IMR-90 (cell line): ENCODE results near the gene STUB1. TPM values are rescaled to one million over a fixed set of nuclear protein-coding genes. Genes with fewer than 3 reads are reported as not detected.

ENCODE experiments used
- ATAC-seq: fragments of 200-7000 bp; cut with Tn5 transposase; 2 replicates; pipeline ENCODE4 v1.9.1; 2020; ENCODE audit warnings: low read depth, mild to moderate bottlenecking, moderate library complexity
- BruUV-seq: library from RNA; stranded (reverse); fragments of 400-500 nt; replicated peaks from 2 replicates; lab custom pipeline; 2021; lab: Mats Ljungman, UMichigan
- CTCF ChIA-PET: fragments of 300-600 bp; formaldehyde crosslinking; extraction: SDS; loops from one replicate; lab custom pipeline; 2021; ENCODE audit warnings: antibody characterized with exemption; lab: Yijun Ruan, JAX
- POLR2A ChIA-PET: fragments of 300-600 bp; sonication (Branson Sonifier 250); formaldehyde crosslinking; loops from one replicate; lab custom pipeline; 2022; ENCODE audit warnings: antibody characterized with exemption; ENCODE audit not compliant: unreplicated experiment; lab: Charles Lee
- DNase-seq: peaks from one replicate; pipeline ENCODE4 v3.0.0; 2013
- H2AFZ ChIP-seq: replicated peaks from 2 replicates; pipeline ENCODE3; 2013; ENCODE audit warnings: low read length, mild to moderate bottlenecking; ENCODE audit not compliant: poor library complexity
- H2AK5ac ChIP-seq: 2 replicates; pipeline ENCODE4 v1.6.1; 2013; ENCODE audit warnings: low read depth, low read length, inconsistent platforms
- H2AK9ac ChIP-seq: replicated peaks from 2 replicates; pipeline ENCODE3; 2013; ENCODE audit warnings: mild to moderate bottlenecking, low read depth, low read length, moderate library complexity; ENCODE audit not compliant: poor library complexity
- H2BK120ac ChIP-seq: 2 replicates; pipeline ENCODE4 v1.6.1; 2013; ENCODE audit warnings: low read depth, low read length, inconsistent platforms
- H2BK15ac ChIP-seq: 3 replicates; pipeline ENCODE4 v1.6.1; 2013; ENCODE audit warnings: low read depth, low read length, inconsistent platforms
- H2BK20ac ChIP-seq: 2 replicates; pipeline ENCODE4 v1.6.1; 2013; ENCODE audit warnings: low read depth, mild to moderate bottlenecking, inconsistent platforms, low read length, moderate library complexity
- H2BK5ac ChIP-seq: 2 replicates; pipeline ENCODE4 v1.6.1; 2013; ENCODE audit warnings: mild to moderate bottlenecking, low read depth, low read length, inconsistent platforms; ENCODE audit not compliant: poor library complexity, severe bottlenecking
- H3K14ac ChIP-seq: replicated peaks from 2 replicates; pipeline ENCODE4 v1.6.1; 2013; ENCODE audit warnings: low read depth, low read length, inconsistent platforms
- H3K18ac ChIP-seq: 2 replicates; pipeline ENCODE4 v1.6.1; 2013; ENCODE audit warnings: low read depth, low read length, control low read depth
- H3K23ac ChIP-seq: 2 replicates; pipeline ENCODE4 v1.6.1; 2013; ENCODE audit warnings: low read depth, low read length, inconsistent platforms
- H3K27ac ChIP-seq: 2 replicates; pipeline ENCODE4 v1.5.1; 2013; ENCODE audit warnings: mild to moderate bottlenecking, control low read depth, low read length; ENCODE audit not compliant: insufficient read depth
- H3K27me3 ChIP-seq: 2 replicates; pipeline ENCODE4 v1.6.1; 2013; ENCODE audit warnings: low read length; ENCODE audit not compliant: control insufficient read depth, insufficient read depth
- H3K36me3 ChIP-seq: 2 replicates; pipeline ENCODE4 v1.6.1; 2013; ENCODE audit warnings: low read length, mixed read lengths; ENCODE audit not compliant: control insufficient read depth, insufficient read depth
- H3K4ac ChIP-seq: 2 replicates; pipeline ENCODE4 v1.6.1; 2013; ENCODE audit warnings: low read depth, low read length, inconsistent platforms
- H3K4me1 ChIP-seq: 2 replicates; pipeline ENCODE4 v1.6.1; 2013; ENCODE audit warnings: low read length, mixed read lengths; ENCODE audit not compliant: control insufficient read depth, insufficient read depth
- H3K4me2 ChIP-seq: 2 replicates; pipeline ENCODE4 v1.6.1; 2013; ENCODE audit warnings: low read depth, mild to moderate bottlenecking, control low read depth, low read length, moderate library complexity
- H3K4me3 ChIP-seq: 2 replicates; pipeline ENCODE4 v1.5.1; 2013; ENCODE audit warnings: low read depth, mild to moderate bottlenecking, control low read depth, low read length, moderate library complexity; ENCODE audit not compliant: insufficient read depth
- H3K56ac ChIP-seq: 2 replicates; pipeline ENCODE4 v1.6.1; 2013; ENCODE audit warnings: low read length, inconsistent platforms; ENCODE audit not compliant: insufficient read depth; ENCODE audit errors: extremely low read depth
- H3K79me1 ChIP-seq, 2 experiments: 2 replicates each; pipeline ENCODE4 v1.6.1; 2013; ENCODE audit warnings: low read length in 2 of 2, inconsistent platforms in 1 of 2, low read depth in 1 of 2
- H3K9ac ChIP-seq: 2 replicates; pipeline ENCODE4 v1.6.1; 2013; ENCODE audit warnings: low read depth, low read length, control low read depth
- H3K9me1 ChIP-seq: 2 replicates; pipeline ENCODE4 v1.6.1; 2013; ENCODE audit warnings: low read length, inconsistent platforms; ENCODE audit not compliant: insufficient read depth
- H3K9me3 ChIP-seq: 2 replicates; pipeline ENCODE4 v1.6.1; 2013; ENCODE audit warnings: low read length; ENCODE audit not compliant: control insufficient read depth, insufficient read depth
- H4K20me1 ChIP-seq: 2 replicates; pipeline ENCODE4 v1.6.1; 2013; ENCODE audit warnings: low read length, inconsistent platforms; ENCODE audit not compliant: insufficient read depth
- H4K5ac ChIP-seq: 2 replicates; pipeline ENCODE4 v1.6.1; 2013; ENCODE audit warnings: mild to moderate bottlenecking, low read depth, low read length, control low read depth
- H4K8ac ChIP-seq, 2 experiments: 2 replicates each; pipeline ENCODE4 v1.6.1; 2013; ENCODE audit warnings: low read depth in 2 of 2, low read length in 2 of 2, control low read depth in 1 of 2, inconsistent platforms in 1 of 2
- H4K91ac ChIP-seq: 2 replicates; pipeline ENCODE4 v1.6.1; 2013; ENCODE audit warnings: low read depth, low read length, inconsistent platforms; ENCODE audit not compliant: insufficient read depth
- BHLHE40 ChIP-seq: fragments of 150-350 bp; IDR thresholded peaks from 2 replicates; pipeline ENCODE4 v1.6.1; 2016; ENCODE audit warnings: mild to moderate bottlenecking, low read depth, low read length
- CEBPB ChIP-seq: IDR thresholded peaks from 2 replicates; pipeline ENCODE4 v1.6.1; 2012; ENCODE audit warnings: low read depth, low read length, improper control_type of control experiment
- CHD1 ChIP-seq: IDR thresholded peaks from 2 replicates; pipeline ENCODE4 v1.6.1; 2012; ENCODE audit warnings: low read depth, low read length, improper control_type of control experiment
- ELK1 ChIP-seq: fragments of 150-350 bp; IDR thresholded peaks from 2 replicates; pipeline ENCODE4 v1.6.1; 2016; ENCODE audit warnings: low read depth, mild to moderate bottlenecking, low read length, moderate library complexity, borderline replicate concordance
- FOS ChIP-seq: fragments of 150-350 bp; IDR thresholded peaks from 2 replicates; pipeline ENCODE4 v1.6.1; 2016; ENCODE audit warnings: low read depth, low read length
- MAZ ChIP-seq: IDR thresholded peaks from 2 replicates; pipeline ENCODE4 v1.6.1; 2012; ENCODE audit warnings: low read depth, mild to moderate bottlenecking, low read length, improper control_type of control experiment, moderate library complexity, borderline replicate concordance
- MXI1 ChIP-seq: IDR thresholded peaks from 2 replicates; pipeline ENCODE4 v1.6.1; 2012; ENCODE audit warnings: low read depth, mild to moderate bottlenecking, low read length, moderate library complexity, borderline replicate concordance
- NFE2L2 ChIP-seq: fragments of 150-350 bp; IDR thresholded peaks from 2 replicates; pipeline ENCODE4 v1.6.1; 2016; ENCODE audit warnings: low read depth, mild to moderate bottlenecking, low read length
- POLR2A ChIP-seq: IDR thresholded peaks from 2 replicates; pipeline ENCODE4 v1.6.1; 2012; ENCODE audit warnings: mild to moderate bottlenecking, low read depth, low read length
- RAD21 ChIP-seq: IDR thresholded peaks from 2 replicates; pipeline ENCODE4 v1.6.1; 2012; ENCODE audit warnings: low read length, improper control_type of control experiment
- RCOR1 ChIP-seq: IDR thresholded peaks from 2 replicates; pipeline ENCODE4 v1.6.1; 2012; ENCODE audit warnings: mild to moderate bottlenecking, low read length, improper control_type of control experiment; ENCODE audit not compliant: insufficient replicate concordance
- RFX5 ChIP-seq: IDR thresholded peaks from 2 replicates; pipeline ENCODE4 v1.8.0; 2012; ENCODE audit warnings: low read depth, mild to moderate bottlenecking, low read length, moderate library complexity
- SMC3 ChIP-seq: fragments of 150-350 bp; IDR thresholded peaks from 2 replicates; pipeline ENCODE4 v1.6.1; 2016; ENCODE audit warnings: low read depth, mild to moderate bottlenecking, antibody characterized with exemption, low read length, moderate library complexity
- WGBS, 2 experiments: methylation state at CpG; one replicate each; pipeline versions ENCODE4 v1.1.5 to v1.1.7; 2013; ENCODE audit warnings: missing lambda C conversion rate in 2 of 2; ENCODE audit not compliant: insufficient read length in 1 of 2; ENCODE audit errors: extremely low coverage in 2 of 2; 5-methylcytosine and 5-hydroxymethylcytosine counted together
- dilution Hi-C: fragments of 300-500 bp; cut with HindIII; formaldehyde crosslinking; loops from one replicate; pipeline ENCODE4 v1.14.3; 2018; ENCODE audit warnings: low sequenced_read_pairs; ENCODE audit not compliant: unreplicated experiment
- in situ Hi-C: fragments of 300-500 bp; cut with MboI; formaldehyde crosslinking; loops from 3 replicates; pipeline ENCODE4 v1.14.3; 2019; ENCODE audit warnings: low sequenced_read_pairs, inconsistent platforms, mixed read lengths
- intact Hi-C: fragments of 100-400 bp; cut with micrococcal nuclease; formaldehyde crosslinking; loops from 2 replicates; pipeline ENCODE4 v1.10.0; 2022
- polyA plus RNA-seq, 3 experiments: library from polyadenylated mRNA; depleted of rRNA; stranded (reverse); fragments of >200 nt; gene quantifications; 2 replicates each; pipeline ENCODE4 v1.2.3, GENCODE V29; 2012; ENCODE audit warnings: low replicate concordance in 1 of 3
- total RNA-seq: library from RNA; depleted of rRNA; stranded (reverse); fragments of >200 nt; gene quantifications from 2 replicates; pipeline ENCODE4 v1.2.3, GENCODE V29; 2012
- TF ChIP-seq, protein P1 (sequence below): fragments of 150-350 bp; IDR thresholded peaks from 2 replicates; pipeline ENCODE4 v1.6.1; 2017; ENCODE audit warnings: mild to moderate bottlenecking, antibody characterized with exemption, low read length, low read depth
- TF ChIP-seq, protein P2 (sequence below): conservative IDR thresholded peaks from 2 replicates; pipeline ENCODE4 v1.5.1; 2012; ENCODE audit warnings: mild to moderate bottlenecking, low read depth, low read length, improper control_type of control experiment

The STUB1 gene
- total and polyA plus RNA-seq, 2 of the 4 experiments (the other 2 are of a cell fraction), result 183 to 186 TPM

GRCh38 chr16:725463-726187 lies 45.4 kb downstream of the STUB1 start:
- no peak overlapping the region for H3K56ac ChIP-seq
- no peak overlapping the region for H4K5ac ChIP-seq
- peaks cover 2% of the 10 kb centered on the region; the same call in 1 of the 2 replicates for H3K9me1 ChIP-seq
- H2AK9ac ChIP-seq, result peak overlapping the region; percentile 93
- no peak overlapping the region for H4K8ac ChIP-seq
- no peak overlapping the region for H2AK5ac ChIP-seq
- peaks cover 0 to 5% of the 10 kb centered on the region in 2 experiments; a peak in 1 of 4 replicates for H3K79me1 ChIP-seq
- H3K18ac ChIP-seq, result no peak overlapping the region
- no peak overlapping the region for H3K27ac ChIP-seq
- BruUV-seq, result no TSS peak
- H2BK120ac ChIP-seq, result no peak overlapping the region
- H2AFZ ChIP-seq, result no peak overlapping the region
- H4K91ac ChIP-seq, result no peak overlapping the region
- peaks cover 3% of the 10 kb centered on the region; the same call in 1 of the 2 replicates for H3K36me3 ChIP-seq
- peaks cover 4% of the 10 kb centered on the region for H4K20me1 ChIP-seq
- 86% methylated on average over 15 of the region's 23 CpGs; no CpG with 5 or more reads in 1 of the 2 experiments for WGBS, 2 experiments
- DNase-seq (no peak), ATAC-seq (no peak)
- no peaks in the 10 kb centered on the region for H3K9me3 ChIP-seq
- no peak overlapping the region for H3K14ac ChIP-seq
- no peak overlapping the region for H3K4ac ChIP-seq
- POLR2A ChIA-PET, result no interaction called here
- no peak overlapping the region for H3K4me3 ChIP-seq
- in situ Hi-C loops (no loop called here), dilution Hi-C loops (no loop called here), intact Hi-C loops (loop anchor here (5.0 kb wide), 1 partner anchor 62 kb away; the partner anchor contains the start of genes CHTF18 and RPUSD1)
- no peak overlapping the region for H2BK5ac ChIP-seq
- H2BK20ac ChIP-seq, result no peak overlapping the region
- no peak overlapping the region for H3K9ac ChIP-seq
- no peak overlapping the region for H3K23ac ChIP-seq
- CTCF ChIA-PET, result no interaction called here
- H2BK15ac ChIP-seq, result no peak overlapping the region
- H3K4me2 ChIP-seq, result no peak overlapping the region
- H3K27me3 ChIP-seq, result no peaks in the 10 kb centered on the region
- H3K4me1 ChIP-seq, result peaks cover 12% of the 10 kb centered on the region
- TF ChIP-seq FOS (no peak), MXI1 (no peak), ELK1 (no peak), POLR2A (no peak), RCOR1 (no peak), RFX5 (no peak), BHLHE40 (no peak), RAD21 (no peak), CEBPB (no peak), MAZ (no peak), CHD1 (no peak), NFE2L2 (no peak), SMC3 (no peak)
- TF ChIP-seq, protein P1, sequence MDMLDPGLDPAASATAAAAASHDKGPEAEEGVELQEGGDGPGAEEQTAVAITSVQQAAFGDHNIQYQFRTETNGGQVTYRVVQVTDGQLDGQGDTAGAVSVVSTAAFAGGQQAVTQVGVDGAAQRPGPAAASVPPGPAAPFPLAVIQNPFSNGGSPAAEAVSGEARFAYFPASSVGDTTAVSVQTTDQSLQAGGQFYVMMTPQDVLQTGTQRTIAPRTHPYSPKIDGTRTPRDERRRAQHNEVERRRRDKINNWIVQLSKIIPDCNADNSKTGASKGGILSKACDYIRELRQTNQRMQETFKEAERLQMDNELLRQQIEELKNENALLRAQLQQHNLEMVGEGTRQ, result no peak
- TF ChIP-seq, protein P2, sequence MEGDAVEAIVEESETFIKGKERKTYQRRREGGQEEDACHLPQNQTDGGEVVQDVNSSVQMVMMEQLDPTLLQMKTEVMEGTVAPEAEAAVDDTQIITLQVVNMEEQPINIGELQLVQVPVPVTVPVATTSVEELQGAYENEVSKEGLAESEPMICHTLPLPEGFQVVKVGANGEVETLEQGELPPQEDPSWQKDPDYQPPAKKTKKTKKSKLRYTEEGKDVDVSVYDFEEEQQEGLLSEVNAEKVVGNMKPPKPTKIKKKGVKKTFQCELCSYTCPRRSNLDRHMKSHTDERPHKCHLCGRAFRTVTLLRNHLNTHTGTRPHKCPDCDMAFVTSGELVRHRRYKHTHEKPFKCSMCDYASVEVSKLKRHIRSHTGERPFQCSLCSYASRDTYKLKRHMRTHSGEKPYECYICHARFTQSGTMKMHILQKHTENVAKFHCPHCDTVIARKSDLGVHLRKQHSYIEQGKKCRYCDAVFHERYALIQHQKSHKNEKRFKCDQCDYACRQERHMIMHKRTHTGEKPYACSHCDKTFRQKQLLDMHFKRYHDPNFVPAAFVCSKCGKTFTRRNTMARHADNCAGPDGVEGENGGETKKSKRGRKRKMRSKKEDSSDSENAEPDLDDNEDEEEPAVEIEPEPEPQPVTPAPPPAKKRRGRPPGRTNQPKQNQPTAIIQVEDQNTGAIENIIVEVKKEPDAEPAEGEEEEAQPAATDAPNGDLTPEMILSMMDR, result no peak
